ENCODE data around the gene PTH2.
"Not testable (repeated sequence)": the region's sequence is repeated elsewhere in the genome, so short reads cannot be mapped to it uniquely, and the experiment has no call there.

PTH2 gene

GRCh38 chr19:49374665-49375434 lies 48.4 kb downstream of the PTH2 start:
- no peak for DNase-seq

- DNase-seq, result not testable (repeated sequence)
Observed at GRCh38 chr19:49373174-49373573, 50.1 kb downstream of the PTH2 start.
